ACC112 (cell line): ENCODE data around the gene ALOX5.
A peak's percentile ranks its signal among the peaks of the same experiment; 100 is the strongest.
"Not testable (repeated sequence)": the region's sequence is repeated elsewhere in the genome, so short reads cannot be mapped to it uniquely, and the experiment has no call there.

Source experiments
- H2AFZ ChIP-seq: fragments of 200-600 bp; sonication (generic); one replicate; pipeline ENCODE4 v1.6.0; 2017; ENCODE audit warnings: antibody characterized with exemption, low read length; ENCODE audit not compliant: unreplicated experiment
- H3K27ac ChIP-seq: fragments of 200-600 bp; sonication (generic); 2 replicates; pipeline ENCODE4 v1.5.1; 2014; ENCODE audit warnings: low read depth, mild to moderate bottlenecking, antibody characterized with exemption, low read length, moderate library complexity
- H3K27me3 ChIP-seq: fragments of 200-600 bp; sonication (generic); 2 replicates; pipeline ENCODE4 v1.6.1; 2014; ENCODE audit warnings: mild to moderate bottlenecking, antibody characterized with exemption, low read length, moderate library complexity, mixed read lengths; ENCODE audit not compliant: insufficient read depth
- H3K36me3 ChIP-seq: fragments of 200-600 bp; sonication (generic); 2 replicates; pipeline ENCODE4 v1.6.1; 2016; ENCODE audit warnings: mild to moderate bottlenecking, antibody characterized with exemption, low read length, moderate library complexity, mixed read lengths; ENCODE audit not compliant: insufficient read depth
- H3K4me1 ChIP-seq: fragments of 200-600 bp; sonication (generic); one replicate; pipeline ENCODE4 v1.6.1; 2016; ENCODE audit warnings: low read length, mixed read lengths; ENCODE audit not compliant: insufficient read depth, unreplicated experiment, control insufficient read depth
- H3K4me3 ChIP-seq: fragments of 200-600 bp; sonication (generic); 2 replicates; pipeline ENCODE4 v1.5.1; 2014; ENCODE audit warnings: mild to moderate bottlenecking, low read depth, low read length
- H3K79me2 ChIP-seq: fragments of 200-600 bp; sonication (generic); one replicate; pipeline ENCODE4 v1.6.0; 2016; ENCODE audit warnings: low read length; ENCODE audit not compliant: control insufficient read depth, unreplicated experiment, insufficient read depth

Gene ALOX5

DNA sequence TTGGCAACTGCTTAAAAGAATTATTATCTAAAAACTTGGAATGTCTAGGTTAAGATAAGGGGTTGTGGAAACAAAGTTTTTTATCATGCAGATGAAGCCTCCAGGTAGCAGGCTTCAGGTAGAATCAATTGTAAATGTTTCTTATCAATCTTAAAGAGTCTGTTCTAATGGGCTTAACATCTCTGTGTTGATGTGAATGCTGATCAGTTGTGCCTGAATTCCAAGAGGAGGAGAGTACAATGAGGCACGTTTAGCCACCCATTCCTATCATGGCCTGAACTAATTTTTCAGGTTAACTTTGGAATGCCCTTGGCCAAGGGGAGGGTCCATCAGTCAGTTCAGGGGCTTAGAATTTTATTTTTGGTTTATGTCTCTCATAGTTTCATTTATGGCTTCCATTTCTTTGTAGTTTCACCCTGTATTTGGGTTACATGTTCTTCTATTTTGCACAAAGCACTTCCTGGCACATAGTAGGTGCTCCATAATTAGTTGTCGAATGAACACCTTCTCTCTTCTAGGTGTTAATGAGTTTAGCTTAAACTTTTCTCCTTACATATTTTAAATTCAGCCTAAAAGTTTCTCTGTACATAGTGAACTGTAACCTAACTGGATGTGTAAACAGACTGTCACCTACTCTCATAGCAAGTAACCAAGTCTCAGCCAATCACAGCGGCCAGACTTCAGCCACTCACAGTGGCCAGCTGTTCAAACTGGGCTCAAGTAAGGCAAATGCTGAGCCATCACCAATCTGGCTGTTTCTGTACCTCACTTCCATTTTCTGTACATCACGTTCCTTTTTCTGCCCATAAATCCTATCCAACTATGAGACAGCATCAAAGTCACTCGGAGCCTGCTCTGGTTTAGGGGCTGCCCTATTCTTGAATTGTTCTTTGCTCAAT lies 34.7 kb downstream of the ALOX5 start:
- Histone ChIP-seq H3K4me3 (no peak overlapping the region), H3K27ac (no peak overlapping the region), H3K36me3 (no peaks in the 10 kb centered on the region), H3K79me2 (no peaks in the 10 kb centered on the region), H3K27me3 (peaks cover 92% of the 10 kb centered on the region), H3K4me1 (no peaks in the 10 kb centered on the region), H2AFZ (no peak overlapping the region)

DNA sequence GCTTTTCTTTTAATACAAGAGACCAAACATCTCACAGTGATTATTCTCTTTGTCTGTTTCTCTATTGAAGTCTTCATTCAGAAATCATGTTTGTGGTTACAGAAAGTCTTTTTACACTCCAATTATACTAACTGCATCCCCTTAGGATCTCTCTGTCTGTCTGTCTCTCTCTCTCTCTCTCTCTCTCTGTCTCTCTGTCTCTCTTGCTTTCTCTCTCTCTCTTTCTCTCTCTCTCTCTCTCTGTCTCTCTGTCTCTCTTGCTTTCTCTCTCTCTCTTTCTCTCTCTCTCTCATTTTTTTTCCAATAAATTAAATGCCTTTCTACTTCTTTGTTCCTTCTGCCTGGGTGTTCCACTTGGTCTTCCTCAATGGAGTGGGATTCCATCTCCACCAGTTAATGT lies 35.3 kb downstream of the ALOX5 start:
- not testable (repeated sequence) for H3K4me3 ChIP-seq, H3K79me2 ChIP-seq, H2AFZ ChIP-seq, H3K36me3 ChIP-seq, H3K4me1 ChIP-seq, H3K27ac ChIP-seq
- peaks cover 85% of the 10 kb centered on the region for H3K27me3 ChIP-seq

DNA sequence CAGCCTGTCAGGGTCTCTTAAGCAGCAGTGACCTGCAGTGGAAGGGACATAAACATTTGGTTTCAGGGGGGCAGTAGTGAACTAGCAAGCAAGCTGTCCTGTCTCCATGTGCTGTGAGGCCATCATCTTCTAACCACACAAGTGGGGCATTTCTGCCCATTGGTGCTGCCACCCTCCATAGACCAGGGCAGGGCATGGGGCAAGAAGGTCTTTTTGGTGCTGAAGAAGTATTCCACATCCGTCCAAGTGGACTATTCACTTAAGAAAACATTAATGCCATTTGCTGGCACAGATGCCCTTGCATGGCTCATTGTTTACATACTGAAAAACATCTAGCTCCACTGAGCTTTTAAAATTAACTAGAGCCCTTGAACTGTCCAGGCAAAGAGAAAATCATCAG lies 35.8 kb downstream of the ALOX5 start:
- no peak overlapping the region for H2AFZ ChIP-seq
- H3K4me3 ChIP-seq: no peak overlapping the region
- no peak overlapping the region for H3K27ac ChIP-seq
- peaks cover 80% of the 10 kb centered on the region for H3K27me3 ChIP-seq
- H3K4me1 ChIP-seq: no peaks in the 10 kb centered on the region
- no peaks in the 10 kb centered on the region for H3K36me3 ChIP-seq
- H3K79me2 ChIP-seq: no peaks in the 10 kb centered on the region

DNA sequence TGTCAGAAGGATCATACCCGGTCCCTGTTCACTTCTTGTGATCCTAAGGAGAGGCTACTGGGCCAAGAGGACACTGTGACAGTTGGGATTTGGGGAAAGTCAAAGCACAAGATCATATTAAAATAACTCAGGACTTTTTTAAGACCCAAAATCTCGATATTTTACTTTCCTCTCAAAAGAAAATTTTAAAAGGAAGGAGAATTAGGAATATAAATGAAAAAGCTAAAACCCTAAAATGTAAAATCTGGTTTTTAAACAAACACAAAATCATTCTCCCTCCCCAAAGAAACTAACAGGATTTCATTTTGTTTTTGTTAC lies 36.4 kb downstream of the ALOX5 start:
- Histone ChIP-seq H3K36me3 (no peaks in the 10 kb centered on the region), H2AFZ (no peak overlapping the region), H3K27ac (no peak overlapping the region), H3K79me2 (no peaks in the 10 kb centered on the region), H3K27me3 (peaks cover 74% of the 10 kb centered on the region), H3K4me1 (no peaks in the 10 kb centered on the region), H3K4me3 (no peak overlapping the region)

DNA sequence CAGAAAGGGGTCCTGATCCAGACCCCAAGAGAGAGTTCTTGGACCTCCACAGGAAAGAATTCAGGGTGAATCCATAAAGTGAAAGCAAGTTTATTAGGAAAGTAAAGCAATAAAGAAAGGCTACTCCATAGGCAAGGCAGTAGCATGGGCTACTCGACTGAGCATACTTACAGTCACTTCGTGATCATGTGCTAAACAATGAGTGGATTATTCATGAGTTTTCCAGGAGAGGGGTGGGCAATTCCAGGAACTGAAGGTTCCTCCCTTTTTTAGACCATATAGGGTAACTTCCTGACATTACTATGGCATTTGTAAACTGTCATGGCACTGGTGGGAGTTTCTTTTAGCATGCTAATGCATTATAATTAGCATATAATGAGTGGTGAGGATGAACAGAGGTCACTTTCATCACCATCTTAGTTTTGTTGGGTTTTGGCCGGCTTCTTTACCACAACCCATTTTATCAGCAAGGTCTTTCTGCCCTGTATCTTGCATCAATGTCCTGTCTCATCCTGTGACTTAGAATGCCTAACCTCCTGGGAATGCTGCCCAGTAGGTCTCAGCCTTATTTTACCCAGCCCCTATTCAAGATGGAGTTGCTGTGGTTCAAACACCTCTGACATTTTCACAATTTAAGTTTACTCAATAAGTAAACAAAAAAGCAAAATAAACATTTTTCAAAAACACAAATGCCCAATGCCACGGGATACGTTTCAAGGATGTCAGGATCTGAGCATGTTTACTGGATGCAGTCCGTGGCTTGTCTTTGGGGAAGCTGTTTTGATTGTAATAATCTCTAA lies 37.0 kb downstream of the ALOX5 start:
- Histone ChIP-seq H3K36me3 (no peaks in the 10 kb centered on the region), H3K27me3 (peaks cover 74% of the 10 kb centered on the region), H2AFZ (no peak overlapping the region), H3K4me1 (no peaks in the 10 kb centered on the region), H3K79me2 (no peaks in the 10 kb centered on the region), H3K4me3 (no peak overlapping the region), H3K27ac (no peak overlapping the region)

DNA sequence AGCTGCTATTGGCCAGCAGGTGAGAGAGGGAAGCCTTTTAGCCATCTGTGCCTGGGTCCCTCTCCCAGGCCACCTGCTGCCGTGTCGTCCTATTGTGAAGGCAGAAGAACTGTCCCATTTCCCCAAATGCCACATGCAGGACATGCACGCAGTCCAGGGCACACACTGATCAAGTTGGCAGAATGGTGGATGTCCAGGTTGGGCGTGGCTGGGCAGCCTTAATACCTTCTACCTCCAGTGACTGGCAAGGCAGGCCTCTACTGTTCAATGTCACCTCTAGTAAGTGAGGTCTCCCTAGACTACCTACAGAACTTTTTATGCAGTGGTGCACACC lies 37.6 kb downstream of the ALOX5 start:
- H2AFZ ChIP-seq: no peak overlapping the region
- H3K27me3 ChIP-seq: peaks cover 74% of the 10 kb centered on the region
- no peaks in the 10 kb centered on the region for H3K4me1 ChIP-seq
- no peaks in the 10 kb centered on the region for H3K36me3 ChIP-seq
- H3K27ac ChIP-seq: no peak overlapping the region
- no peak overlapping the region for H3K4me3 ChIP-seq
- H3K79me2 ChIP-seq: no peaks in the 10 kb centered on the region

DNA sequence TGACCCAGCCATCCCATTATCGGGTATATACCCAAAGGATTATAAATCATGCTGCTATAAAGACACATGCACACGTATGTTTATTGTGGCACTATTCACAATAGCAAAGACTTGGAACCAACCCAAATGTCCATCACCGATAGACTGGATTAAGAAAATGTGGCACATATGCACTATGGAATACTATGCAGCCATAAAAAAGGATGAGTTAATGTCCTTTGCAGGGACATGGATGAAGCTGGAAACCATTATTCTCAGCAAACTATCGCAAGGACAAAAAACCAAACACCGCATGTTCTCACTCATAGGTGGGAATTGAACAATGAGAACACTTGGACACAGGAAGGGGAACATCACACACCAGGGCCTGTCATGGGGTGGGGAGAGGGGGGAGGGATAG lies 41.0 kb downstream of the ALOX5 start:
- peaks cover 46% of the 10 kb centered on the region for H3K27me3 ChIP-seq
- not testable (repeated sequence) for H2AFZ ChIP-seq, H3K79me2 ChIP-seq, H3K36me3 ChIP-seq, H3K27ac ChIP-seq, H3K4me3 ChIP-seq
- peaks cover 11% of the 10 kb centered on the region for H3K4me1 ChIP-seq

DNA sequence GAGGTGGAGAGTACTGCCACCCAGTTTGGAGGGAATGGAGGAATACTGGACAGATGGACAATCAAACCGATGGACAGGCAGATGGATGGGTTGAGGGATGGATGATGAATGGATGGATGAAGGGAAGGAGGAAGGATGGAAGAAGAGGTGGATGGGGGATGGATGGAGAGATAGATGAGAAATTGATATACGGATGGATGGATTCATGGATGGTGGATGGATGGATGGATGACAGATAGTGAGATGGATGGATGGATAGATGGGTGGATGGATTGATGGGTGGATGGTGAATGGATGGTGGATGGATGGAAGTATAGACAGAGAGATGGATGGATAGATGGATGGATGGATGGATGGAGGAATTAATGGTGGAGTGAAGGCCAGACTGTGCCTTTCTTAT lies 42.6 kb downstream of the ALOX5 start:
- Histone ChIP-seq H2AFZ (no peak overlapping the region), H3K27me3 (peaks cover 32% of the 10 kb centered on the region), H3K27ac (no peak overlapping the region), H3K4me1 (peaks cover 22% of the 10 kb centered on the region), H3K4me3 (no peak overlapping the region), H3K36me3 (no peaks in the 10 kb centered on the region), H3K79me2 (no peaks in the 10 kb centered on the region)

DNA sequence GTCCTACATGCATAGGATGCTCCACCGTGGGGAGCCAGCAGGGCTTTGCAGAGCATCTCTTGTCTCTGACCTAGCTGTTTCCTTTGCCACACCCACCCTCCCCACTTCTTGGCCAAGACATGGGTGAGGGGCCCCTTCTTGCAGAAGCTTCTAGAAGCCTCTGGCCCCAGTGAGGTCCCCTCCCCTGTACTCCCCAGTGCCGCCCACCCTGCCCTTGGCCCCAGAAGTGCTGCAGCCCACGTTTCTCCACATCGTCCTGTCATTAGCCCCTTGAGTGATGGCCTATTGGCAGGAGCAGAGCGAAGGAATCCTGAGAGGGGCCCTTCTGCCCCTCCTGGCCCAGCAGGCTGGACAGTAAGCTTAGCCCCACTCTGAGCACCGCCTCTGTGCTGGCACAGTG lies 43.7 kb downstream of the ALOX5 start:
- H3K27me3 ChIP-seq: peaks cover 20% of the 10 kb centered on the region
- no peak overlapping the region for H2AFZ ChIP-seq
- H3K36me3 ChIP-seq: no peaks in the 10 kb centered on the region
- peaks cover 22% of the 10 kb centered on the region for H3K4me1 ChIP-seq
- no peaks in the 10 kb centered on the region for H3K79me2 ChIP-seq
- H3K4me3 ChIP-seq: no peak overlapping the region
- no peak overlapping the region for H3K27ac ChIP-seq

DNA sequence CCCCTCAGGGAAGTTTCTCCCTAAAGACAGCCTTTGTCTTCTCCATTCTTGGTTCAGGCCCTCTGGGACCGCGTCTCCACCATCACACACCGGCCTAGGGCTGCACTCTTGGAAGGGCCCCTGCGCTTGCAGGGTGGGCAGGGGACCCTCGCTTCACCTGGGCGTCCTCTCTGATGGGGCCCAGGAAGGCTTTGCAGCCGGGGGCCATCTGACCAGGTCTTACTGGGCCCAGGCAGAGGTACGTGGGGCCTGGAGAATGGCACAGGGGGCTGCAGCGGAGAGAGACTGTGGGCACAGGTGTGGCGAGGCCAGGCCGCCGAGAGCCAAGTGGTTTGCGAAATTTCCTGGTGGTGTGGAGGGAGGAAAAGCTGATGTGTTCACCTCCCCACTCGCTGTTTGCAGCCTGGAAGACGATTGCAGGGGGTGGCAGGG lies 44.4 kb downstream of the ALOX5 start:
- H3K36me3 ChIP-seq: no peaks in the 10 kb centered on the region
- H3K27ac ChIP-seq: no peak overlapping the region
- H3K79me2 ChIP-seq: no peaks in the 10 kb centered on the region
- peak overlapping the region; percentile 85 for H2AFZ ChIP-seq
- H3K4me1 ChIP-seq: peaks cover 22% of the 10 kb centered on the region
- peak overlapping the region; percentile 73 for H3K4me3 ChIP-seq
- peaks cover 18% of the 10 kb centered on the region for H3K27me3 ChIP-seq
